ENCODE results near the gene RRP36. TPM values are rescaled to one million over a fixed set of nuclear protein-coding genes. Genes with fewer than 3 reads are reported as not detected.
A peak's percentile ranks its signal among the peaks of the same experiment; 100 is the strongest.
"Not testable (repeated sequence)": the region's sequence is repeated elsewhere in the genome, so short reads cannot be mapped to it uniquely, and the experiment has no call there.

The RRP36 gene
- total RNA-seq, 8 experiments from 2014 or later: 44.1 to 85.0 (median 65.1) TPM

- no peak for ATAC-seq (replicated peaks in 6 of 8)
- Histone ChIP-seq H3K27ac (no peak overlapping the region), H3K4me3 (no peak overlapping the region), H3K4me1 (replicated peaks in 1 of 2) (peaks cover 0 to 4% of the 10 kb centered on the region in 2 donors)
- in situ Hi-C loops (cut with MboI; ENCODE audit: low pct_unique_long_range_greater_than_20kb in 2 of 9, low sequenced_read_pairs in 9 of 9, unreplicated experiment in 9 of 9): no loop called here
- WGBS, 10 experiments: 0 to 96% (median 64%) methylated on average over 1 to 4 of the region's 5 CpGs; no CpG with 5 or more reads in 2 of the 10 experiments
These were observed 33.6 kb upstream of the RRP36 start for GRCh38 chr6:42987533-42988451.

- Histone ChIP-seq H3K4me3 (no peak overlapping the region), H3K27ac (no peak overlapping the region), H3K4me1 (replicated peaks in 1 of 2) (peaks cover 0 to 4% of the 10 kb centered on the region in 2 donors)
- ATAC-seq (replicated peaks in 6 of 8): peak in 1 of 8 experiments; percentile 22
- 60 to 100% (median 100%) methylated on average over 1 of the region's 1 CpG; no CpG with 5 or more reads in 7 of the 10 experiments for WGBS, 10 experiments
- in situ Hi-C loops (cut with MboI; ENCODE audit: low pct_unique_long_range_greater_than_20kb in 2 of 9, low sequenced_read_pairs in 9 of 9, unreplicated experiment in 9 of 9): no loop called here
These were observed 32.9 kb upstream of the RRP36 start for GRCh38 chr6:42988486-42989020.

- H3K27ac ChIP-seq: no peak overlapping the region
- H3K4me1 ChIP-seq (replicated peaks in 1 of 2): peaks cover 0 to 4% of the 10 kb centered on the region in 2 donors
- no peak overlapping the region for H3K4me3 ChIP-seq
- 67 to 100% (median 95%) methylated on average over 1 to 5 of the region's 5 CpGs; no CpG with 5 or more reads in 5 of the 10 experiments for WGBS, 10 experiments
- in situ Hi-C loops (cut with MboI; ENCODE audit: low pct_unique_long_range_greater_than_20kb in 2 of 9, low sequenced_read_pairs in 9 of 9, unreplicated experiment in 9 of 9): no loop called here
- no peak for ATAC-seq (replicated peaks in 6 of 8)
These were observed 31.5 kb upstream of the RRP36 start for GRCh38 chr6:42989923-42990322.

- ATAC-seq (replicated peaks in 6 of 8): no peak
- Histone ChIP-seq H3K4me3 (no peak overlapping the region), H3K27ac (no peak overlapping the region), H3K4me1 (replicated peaks in 1 of 2) (no peaks in the 10 kb centered on the region)
- in situ Hi-C loops (cut with MboI; ENCODE audit: low pct_unique_long_range_greater_than_20kb in 2 of 9, low sequenced_read_pairs in 9 of 9, unreplicated experiment in 9 of 9): no loop called here
- WGBS, 10 experiments: 8 to 100% (median 86%) methylated on average over 1 to 2 of the region's 2 CpGs; no CpG with 5 or more reads in 3 of the 10 experiments
These were observed 28.0 kb upstream of the RRP36 start for GRCh38 chr6:42993445-42993844.

GRCh38 chr6:42996513-42996912 is 24.9 kb upstream of the RRP36 start:
- Histone ChIP-seq H3K27ac (no peak overlapping the region), H3K4me1 (replicated peaks in 1 of 2) (no peaks in the 10 kb centered on the region), H3K4me3 (no peak overlapping the region)
- ATAC-seq (replicated peaks in 6 of 8): no peak
- in situ Hi-C loops (cut with MboI; ENCODE audit: low pct_unique_long_range_greater_than_20kb in 2 of 9, low sequenced_read_pairs in 9 of 9, unreplicated experiment in 9 of 9): no loop called here

GRCh38 chr6:42998205-42998604 is 23.2 kb upstream of the RRP36 start:
- H3K27ac ChIP-seq; H3K4me1 ChIP-seq (replicated peaks in 1 of 2); H3K4me3 ChIP-seq; in situ Hi-C loops (cut with MboI; ENCODE audit: low pct_unique_long_range_greater_than_20kb in 2 of 9, low sequenced_read_pairs in 9 of 9, unreplicated experiment in 9 of 9); ATAC-seq (replicated peaks in 6 of 8): not testable (repeated sequence)
- WGBS, 10 experiments: 93 to 100% (median 96%) methylated on average over 3 to 7 of the region's 9 CpGs; no CpG with 5 or more reads in 6 of the 10 experiments

GRCh38 chr6:43001843-43002242 is 19.6 kb upstream of the RRP36 start:
- no peak overlapping the region for H3K4me3 ChIP-seq
- H3K4me1 ChIP-seq (replicated peaks in 1 of 2): no peaks in the 10 kb centered on the region
- no peak overlapping the region for H3K27ac ChIP-seq
- 82 to 100% (median 95%) methylated on average over 1 to 7 of the region's 8 CpGs; no CpG with 5 or more reads in 1 of the 10 experiments for WGBS, 10 experiments
- in situ Hi-C loops (cut with MboI; ENCODE audit: low pct_unique_long_range_greater_than_20kb in 2 of 9, low sequenced_read_pairs in 9 of 9, unreplicated experiment in 9 of 9): loop anchor here in 1 of 9 experiments (25.0 kb wide), 1 partner anchor 90 kb away; the partner anchor contains the start of gene PTCRA
- ATAC-seq (replicated peaks in 6 of 8): no peak

GRCh38 chr6:43005844-43006243 is 15.6 kb upstream of the RRP36 start:
- Histone ChIP-seq H3K4me1 (replicated peaks in 1 of 2) (no peaks in the 10 kb centered on the region), H3K27ac (no peak overlapping the region), H3K4me3 (no peak overlapping the region)
- ATAC-seq (replicated peaks in 6 of 8): no peak
- WGBS, 10 experiments: 57 to 100% (median 92%) methylated on average over 1 to 5 of the region's 5 CpGs; no CpG with 5 or more reads in 3 of the 10 experiments
- in situ Hi-C loops (cut with MboI; ENCODE audit: low pct_unique_long_range_greater_than_20kb in 2 of 9, low sequenced_read_pairs in 9 of 9, unreplicated experiment in 9 of 9): loop anchor here in 1 of 9 experiments (25.0 kb wide), 1 partner anchor 94 kb away; the partner anchor contains the start of gene PTCRA

- Histone ChIP-seq H3K4me3 (no peak overlapping the region), H3K27ac (no peak overlapping the region), H3K4me1 (replicated peaks in 1 of 2) (no peaks in the 10 kb centered on the region)
- no peak for ATAC-seq (replicated peaks in 6 of 8)
- 84 to 100% (median 89%) methylated on average over 1 to 5 of the region's 11 CpGs; no CpG with 5 or more reads in 7 of the 10 experiments for WGBS, 10 experiments
- in situ Hi-C loops (cut with MboI; ENCODE audit: low pct_unique_long_range_greater_than_20kb in 2 of 9, low sequenced_read_pairs in 9 of 9, unreplicated experiment in 9 of 9): loop anchor here in 1 of 9 experiments (25.0 kb wide), 1 partner anchor 94 kb away; the partner anchor contains the start of gene PTCRA
These were observed 15.2 kb upstream of the RRP36 start for GRCh38 chr6:43006251-43006650.

GRCh38 chr6:43007126-43007525 is 14.3 kb upstream of the RRP36 start:
- no peak for ATAC-seq (replicated peaks in 6 of 8)
- 82 to 100% (median 92%) methylated on average over 3 to 6 of the region's 9 CpGs; no CpG with 5 or more reads in 3 of the 10 experiments for WGBS, 10 experiments
- Histone ChIP-seq H3K4me3 (no peak overlapping the region), H3K4me1 (replicated peaks in 1 of 2) (no peaks in the 10 kb centered on the region), H3K27ac (peak overlapping the region in 1 of 2 donors; percentile 49)
- in situ Hi-C loops (cut with MboI; ENCODE audit: low pct_unique_long_range_greater_than_20kb in 2 of 9, low sequenced_read_pairs in 9 of 9, unreplicated experiment in 9 of 9): loop anchor here in 1 of 9 experiments (25.0 kb wide), 1 partner anchor 95 kb away; the partner anchor contains the start of gene PTCRA

GRCh38 chr6:43009124-43009523 is 12.3 kb upstream of the RRP36 start:
- no peak for ATAC-seq (replicated peaks in 6 of 8)
- Histone ChIP-seq H3K4me1 (replicated peaks in 1 of 2) (peaks cover 4 to 6% of the 10 kb centered on the region in 2 donors), H3K4me3 (no peak overlapping the region), H3K27ac (no peak overlapping the region)
- WGBS, 10 experiments: 51 to 100% (median 78%) methylated on average over 1 to 5 of the region's 6 CpGs; no CpG with 5 or more reads in 4 of the 10 experiments
- in situ Hi-C loops (cut with MboI; ENCODE audit: low pct_unique_long_range_greater_than_20kb in 2 of 9, low sequenced_read_pairs in 9 of 9, unreplicated experiment in 9 of 9): loop anchor here in 1 of 9 experiments (25.0 kb wide), 1 partner anchor 97 kb away; the partner anchor contains the start of gene PTCRA

- Histone ChIP-seq H3K4me1 (replicated peaks in 1 of 2) (peaks cover 6 to 11% of the 10 kb centered on the region in 2 donors), H3K27ac (no peak overlapping the region), H3K4me3 (no peak overlapping the region)
- 80 to 91% (median 83%) methylated on average over 1 to 6 of the region's 6 CpGs; no CpG with 5 or more reads in 7 of the 10 experiments for WGBS, 10 experiments
- ATAC-seq (replicated peaks in 6 of 8): no peak
- in situ Hi-C loops (cut with MboI; ENCODE audit: low pct_unique_long_range_greater_than_20kb in 2 of 9, low sequenced_read_pairs in 9 of 9, unreplicated experiment in 9 of 9): loop anchor here in 1 of 9 experiments (25.0 kb wide), 1 partner anchor 99 kb away; the partner anchor contains the start of gene PTCRA
These were observed 10.2 kb upstream of the RRP36 start for GRCh38 chr6:43011207-43011606.

GRCh38 chr6:43012364-43012763 is 9.1 kb upstream of the RRP36 start:
- Histone ChIP-seq H3K4me1 (replicated peaks in 1 of 2) (peaks cover 6 to 11% of the 10 kb centered on the region in 2 donors), H3K4me3 (peak overlapping the region in 3 of 5 donors; percentile 69 to 93 (median 70)), H3K27ac (no peak overlapping the region)
- ATAC-seq (replicated peaks in 6 of 8): no peak
- in situ Hi-C loops (cut with MboI; ENCODE audit: low pct_unique_long_range_greater_than_20kb in 2 of 9, low sequenced_read_pairs in 9 of 9, unreplicated experiment in 9 of 9): loop anchor here in 1 of 9 experiments (25.0 kb wide), 1 partner anchor 100 kb away; the partner anchor contains the start of gene PTCRA
- WGBS, 10 experiments: 67 to 90% methylated on average over 1 to 6 of the region's 6 CpGs; no CpG with 5 or more reads in 8 of the 10 experiments
